ENCODE results near the gene ZSWIM1. TPM values are rescaled to one million over a fixed set of nuclear protein-coding genes. Genes with fewer than 3 reads are reported as not detected.

ZSWIM1 gene
- total RNA-seq, 5 donors from 2014 or later (not counting 1 experiment from before 2014, with no cell fraction given) = 8.3 to 17.2 (median 14.6) TPM

DNA sequence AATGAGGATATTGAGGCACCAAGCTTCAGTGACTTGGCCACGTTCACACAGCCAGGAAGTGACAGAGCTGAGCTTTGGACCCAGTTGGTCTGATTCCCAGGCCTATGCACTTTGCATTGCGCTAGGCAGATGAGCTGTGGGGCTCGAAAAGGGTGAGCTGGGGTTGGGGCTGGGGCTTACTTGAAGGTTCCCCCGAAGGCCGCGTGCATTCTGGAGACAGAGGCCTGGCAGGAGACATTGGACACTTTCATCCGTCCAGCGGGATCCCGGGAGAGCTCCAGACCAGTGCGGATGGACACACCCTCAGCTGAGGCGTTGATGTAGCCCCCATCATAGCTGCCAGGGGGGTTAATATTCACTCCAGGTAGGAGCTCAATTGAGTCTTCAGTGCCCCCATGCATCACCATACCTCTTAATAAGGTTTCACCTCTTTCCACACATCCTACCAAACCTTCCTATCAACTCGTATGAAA, 28.3 kb downstream of the ZSWIM1 start:
- Mint-ChIP-seq H3K9me3 (no peaks in the 10 kb centered on the region), H3K27ac (no peak overlapping the region)
- peaks cover 0 to 39% of the 10 kb centered on the region in 2 experiments for H3K27me3 ChIP-seq (replicated peaks in 1 of 2; ENCODE audit: control insufficient read depth in 2 of 2, extremely low read depth in 1 of 2, insufficient read depth in 2 of 2, low read length in 1 of 2)

GRCh38 chr20:45909817-45910669, 29.0 kb downstream of the ZSWIM1 start:
- CTCF ChIA-PET = interaction anchor here in 1 of 2 donors (1.2 kb wide), 1 partner anchor 61 kb away, joined by 3 read pairs; no protein-coding TSS in a partner anchor
- H3K4me1 Mint-ChIP-seq = peaks cover 9 to 21% (median 18%) of the 10 kb centered on the region in 3 donors

More for the DNA sequence above, 28.3 kb downstream of the ZSWIM1 start:
- DNase-seq (no peak), ATAC-seq (replicated peaks in 1 of 4) (no peak)
- H3K36me3 Mint-ChIP-seq = no peaks in the 10 kb centered on the region
- ChIA-PET CTCF (no interaction called here), POLR2A (interaction anchor here (0.5 kb wide), 2 partner anchors 32 to 45 kb away, joined by 6 to 9 read pairs; no protein-coding TSS in a partner anchor)
- H3K9me3 ChIP-seq = no peaks in the 10 kb centered on the region
- no peak overlapping the region for H3K4me3 ChIP-seq (ENCODE audit: control insufficient read depth in 1 of 2, extremely low read depth in 1 of 2, low read length in 1 of 2)
- no peak overlapping the region for H3K27ac ChIP-seq (ENCODE audit: low read length)
- peaks cover 4 to 21% of the 10 kb centered on the region in 2 experiments for H3K4me1 ChIP-seq (ENCODE audit: control insufficient read depth in 1 of 2, extremely low read depth in 1 of 2, insufficient read depth in 2 of 2, low read length in 2 of 2)
- no peak overlapping the region for H3K4me3 Mint-ChIP-seq
- H3K36me3 ChIP-seq (ENCODE audit: control insufficient read depth in 2 of 2, extremely low read depth in 1 of 2, insufficient read depth in 1 of 2, low read length in 1 of 2) = no peaks in the 10 kb centered on the region
- H3K4me1 Mint-ChIP-seq = peaks cover 9 to 21% (median 18%) of the 10 kb centered on the region in 3 donors
- 91% methylated on average over 11 of the region's 12 CpGs for WGBS (ENCODE audit: insufficient coverage)
- H3K27me3 Mint-ChIP-seq = peaks cover 7 to 9% of the 10 kb centered on the region in 2 donors

DNA sequence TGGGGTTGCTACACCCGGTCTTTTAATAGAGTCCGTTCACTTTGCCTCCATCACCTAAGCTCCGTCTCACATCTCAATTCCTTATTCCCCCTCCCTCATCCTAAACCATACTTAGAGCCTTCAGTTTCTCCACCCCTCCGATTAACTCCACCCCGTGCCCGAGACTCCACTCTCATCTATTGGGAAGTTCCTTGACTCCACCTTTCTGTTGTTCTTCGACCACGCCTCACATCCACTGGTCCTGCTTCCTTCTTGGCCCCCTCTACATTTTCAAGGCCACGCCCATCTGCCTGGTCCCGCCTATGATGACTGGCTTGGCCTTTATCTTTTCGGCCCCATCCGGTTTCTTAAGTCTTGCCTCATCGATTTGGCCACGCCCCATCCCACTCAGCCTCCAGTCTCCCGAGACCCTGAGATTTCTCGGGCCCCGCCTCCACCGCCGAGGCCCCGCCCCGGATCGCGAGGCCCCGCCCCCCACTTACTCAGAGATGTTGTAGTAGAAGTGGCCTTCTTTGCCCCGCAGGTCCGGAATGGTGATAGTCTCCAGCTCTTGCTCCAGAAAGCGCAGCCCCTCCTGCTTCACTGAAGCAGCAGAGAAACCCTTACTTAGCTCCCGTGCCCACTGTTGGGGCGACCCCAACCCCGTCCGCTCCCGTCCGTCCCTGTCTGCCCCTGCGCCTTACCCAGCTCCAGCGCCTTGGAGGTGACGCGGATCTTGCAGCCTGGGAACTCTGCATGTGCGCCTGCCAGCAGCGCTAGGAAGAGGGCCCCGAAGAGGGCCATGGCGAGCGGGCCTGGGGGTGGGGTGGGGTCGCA, 29.9 kb downstream of the ZSWIM1 start:
- peak overlapping the region; percentile 46 to 52 for H3K4me3 ChIP-seq (ENCODE audit: control insufficient read depth in 1 of 2, extremely low read depth in 1 of 2, low read length in 1 of 2)
- ChIA-PET CTCF (interaction anchor here in 1 of 2 donors (1.2 to 1.5 kb wide), 2 partner anchors 30 to 60 kb away, joined by 3 read pairs; partner anchors contain the start of gene ZSWIM1), POLR2A (no interaction called here)
- Mint-ChIP-seq H3K4me3 (peak overlapping the region; percentile 56 to 79 (median 77)), H3K27ac (peak overlapping the region in 1 of 2 donors; percentile 44), H3K36me3 (no peaks in the 10 kb centered on the region), H3K27me3 (peaks cover 10 to 14% of the 10 kb centered on the region in 2 donors), H3K4me1 (peaks cover 9 to 21% (median 18%) of the 10 kb centered on the region in 3 donors), H3K9me3 (no peaks in the 10 kb centered on the region)
- H3K9me3 ChIP-seq = no peaks in the 10 kb centered on the region
- WGBS (ENCODE audit: insufficient coverage) = 12% methylated on average over 30 of the region's 43 CpGs
- peaks cover 0 to 45% of the 10 kb centered on the region in 2 experiments for H3K27me3 ChIP-seq (replicated peaks in 1 of 2; ENCODE audit: control insufficient read depth in 2 of 2, extremely low read depth in 1 of 2, insufficient read depth in 2 of 2, low read length in 1 of 2)
- no peak overlapping the region for H3K27ac ChIP-seq (ENCODE audit: low read length)
- peaks cover 4 to 21% of the 10 kb centered on the region in 2 experiments for H3K4me1 ChIP-seq (ENCODE audit: control insufficient read depth in 1 of 2, extremely low read depth in 1 of 2, insufficient read depth in 2 of 2, low read length in 2 of 2)
- peak; percentile 83 to 88 (median 86) for ATAC-seq (replicated peaks in 1 of 4)
- peak; percentile 68 to 90 (median 79) for DNase-seq
- H3K36me3 ChIP-seq (ENCODE audit: control insufficient read depth in 2 of 2, extremely low read depth in 1 of 2, insufficient read depth in 1 of 2, low read length in 1 of 2) = no peaks in the 10 kb centered on the region

More at GRCh38 chr20:45909817-45910669, 29.0 kb downstream of the ZSWIM1 start:
- peak overlapping the region in 1 of 2 donors; percentile 44 for H3K27ac Mint-ChIP-seq
- no peak for ATAC-seq (replicated peaks in 1 of 4)
- Histone ChIP-seq H3K9me3 (no peaks in the 10 kb centered on the region), H3K27ac (ENCODE audit: low read length) (no peak overlapping the region), H3K36me3 (ENCODE audit: control insufficient read depth in 2 of 2, extremely low read depth in 1 of 2, insufficient read depth in 1 of 2, low read length in 1 of 2) (no peaks in the 10 kb centered on the region), H3K4me3 (ENCODE audit: control insufficient read depth in 1 of 2, extremely low read depth in 1 of 2, low read length in 1 of 2) (peak overlapping the region in 1 of 2 donors; percentile 52), H3K27me3 (replicated peaks in 1 of 2; ENCODE audit: control insufficient read depth in 2 of 2, extremely low read depth in 1 of 2, insufficient read depth in 2 of 2, low read length in 1 of 2) (peaks cover 0 to 37% of the 10 kb centered on the region in 2 experiments), H3K4me1 (ENCODE audit: control insufficient read depth in 1 of 2, extremely low read depth in 1 of 2, insufficient read depth in 2 of 2, low read length in 2 of 2) (peaks cover 4 to 21% of the 10 kb centered on the region in 2 experiments)
- no peak for DNase-seq
- H3K27me3 Mint-ChIP-seq = peaks cover 10 to 13% of the 10 kb centered on the region in 2 donors
- no peaks in the 10 kb centered on the region for H3K36me3 Mint-ChIP-seq
- POLR2A ChIA-PET = interaction anchor here in 1 of 2 donors (0.5 kb wide), 1 partner anchor 44 kb away, joined by 9 read pairs; no protein-coding TSS in a partner anchor
- H3K9me3 Mint-ChIP-seq = no peaks in the 10 kb centered on the region
- H3K4me3 Mint-ChIP-seq = peak overlapping the region; percentile 56 to 79 (median 77)
- 95% methylated on average over 15 of the region's 22 CpGs for WGBS (ENCODE audit: insufficient coverage)

DNA sequence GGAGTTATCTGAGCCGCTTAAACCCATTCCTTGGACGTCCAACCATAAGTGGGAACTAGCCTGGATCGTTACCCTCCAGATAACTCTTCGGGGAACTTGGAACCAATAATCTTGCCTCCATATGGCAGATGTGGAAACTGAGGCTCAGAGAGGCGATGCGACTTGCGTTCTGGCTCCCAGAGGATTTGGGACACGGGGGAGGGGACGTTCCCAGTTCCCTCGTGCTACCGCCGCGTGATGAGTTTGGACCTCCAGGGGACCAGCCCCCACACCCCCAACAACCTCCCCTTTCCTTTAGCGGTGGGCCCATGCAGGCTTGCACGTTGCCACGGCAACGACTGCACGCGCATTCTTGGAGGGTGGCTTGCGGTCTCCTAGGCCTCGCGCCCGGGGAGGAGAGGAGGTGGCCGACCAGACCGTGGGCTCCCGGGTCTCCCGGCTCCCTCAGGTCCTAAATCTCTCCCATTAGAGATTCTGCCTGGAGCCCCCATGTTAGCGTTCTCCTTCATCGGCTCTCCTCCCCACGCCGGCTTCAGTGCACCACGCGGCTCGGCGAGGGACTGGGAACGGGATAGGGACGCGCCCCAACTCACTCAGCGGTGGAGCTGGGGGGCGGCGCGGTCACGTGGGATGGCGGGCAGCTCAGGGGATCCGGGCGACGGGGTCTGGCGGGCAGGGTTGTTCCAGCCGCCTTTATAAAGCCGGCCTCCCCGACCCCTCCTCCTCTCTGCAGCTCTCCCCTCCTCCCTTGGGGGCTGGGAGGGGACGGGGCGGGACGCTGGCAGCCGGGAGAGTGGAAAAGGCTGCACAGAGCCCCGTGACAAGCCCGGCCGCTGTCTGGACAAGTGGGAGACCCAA, 30.7 kb downstream of the ZSWIM1 start, which contains the start of gene PLTP:
Gene PLTP, minus strand, starts transcription at position 670 of the 858 bp plus-strand sequence. CDS start 703 bp downstream, outside the sequence.
- Mint-ChIP-seq H3K4me1 (peaks cover 9 to 21% (median 18%) of the 10 kb centered on the region in 3 donors), H3K27ac (no peak within 1 kb of the TSS), H3K36me3 (no peaks in the 10 kb centered on the region), H3K27me3 (peaks cover 18 to 22% of the 10 kb centered on the region in 2 donors), H3K9me3 (no peaks in the 10 kb centered on the region), H3K4me3 (peak within 1 kb of the TSS; percentile 56 to 79 (median 77))
- Histone ChIP-seq H3K9me3 (no peaks in the 10 kb centered on the region), H3K27ac (ENCODE audit: low read length) (no peak within 1 kb of the TSS), H3K4me1 (ENCODE audit: control insufficient read depth in 1 of 2, extremely low read depth in 1 of 2, insufficient read depth in 2 of 2, low read length in 2 of 2) (peaks cover 4 to 21% of the 10 kb centered on the region in 2 experiments), H3K36me3 (ENCODE audit: control insufficient read depth in 2 of 2, extremely low read depth in 1 of 2, insufficient read depth in 1 of 2, low read length in 1 of 2) (no peaks in the 10 kb centered on the region), H3K4me3 (ENCODE audit: control insufficient read depth in 1 of 2, extremely low read depth in 1 of 2, low read length in 1 of 2) (peak within 1 kb of the TSS; percentile 46 to 52), H3K27me3 (replicated peaks in 1 of 2; ENCODE audit: control insufficient read depth in 2 of 2, extremely low read depth in 1 of 2, insufficient read depth in 2 of 2, low read length in 1 of 2) (peaks cover 0 to 51% of the 10 kb centered on the region in 2 experiments)
- DNase-seq = peak in 25 of 35 experiments; percentile 17 to 56 (median 32)
- CTCF ChIA-PET = interaction anchor here in 1 of 2 donors (1.5 kb wide), 1 partner anchor 30 kb away, joined by 3 read pairs; the partner anchor contains the start of gene ZSWIM1
- POLR2A ChIA-PET = no interaction called here
- WGBS (ENCODE audit: insufficient coverage) = 3% methylated on average over 23 of the region's 58 CpGs
- peak; percentile 29 to 44 (median 38) for ATAC-seq (replicated peaks in 1 of 4)

DNA sequence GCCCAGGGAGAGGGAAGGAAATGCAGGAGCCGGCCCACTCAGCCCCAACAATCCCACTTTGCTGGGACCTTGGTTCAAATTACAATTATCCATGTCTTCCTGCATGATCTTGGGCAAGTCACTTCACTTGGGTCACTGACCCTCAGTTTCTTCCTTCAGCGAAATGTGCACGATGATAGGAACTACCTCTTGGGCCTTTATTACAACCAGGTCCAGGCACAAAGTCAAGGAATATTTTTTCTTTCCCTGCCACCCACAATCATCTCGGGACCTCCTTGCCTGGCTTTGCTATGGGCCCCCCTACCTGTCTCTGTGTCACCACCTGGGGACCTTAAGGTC, 31.3 kb downstream of the ZSWIM1 start:
- Mint-ChIP-seq H3K27ac (no peak overlapping the region), H3K4me3 (peak overlapping the region; percentile 36 to 79 (median 47)), H3K27me3 (peaks cover 18 to 22% of the 10 kb centered on the region in 2 donors), H3K36me3 (no peaks in the 10 kb centered on the region), H3K4me1 (peaks cover 9 to 21% (median 18%) of the 10 kb centered on the region in 3 donors), H3K9me3 (no peaks in the 10 kb centered on the region)
- H3K27ac ChIP-seq (ENCODE audit: low read length) = no peak overlapping the region
- no peak for ATAC-seq (replicated peaks in 1 of 4)
- H3K4me1 ChIP-seq (ENCODE audit: control insufficient read depth in 1 of 2, extremely low read depth in 1 of 2, insufficient read depth in 2 of 2, low read length in 2 of 2) = peaks cover 4 to 21% of the 10 kb centered on the region in 2 experiments
- CTCF ChIA-PET = no interaction called here
- no peak overlapping the region for H3K4me3 ChIP-seq (ENCODE audit: control insufficient read depth in 1 of 2, extremely low read depth in 1 of 2, low read length in 1 of 2)
- H3K9me3 ChIP-seq = no peaks in the 10 kb centered on the region
- POLR2A ChIA-PET = no interaction called here
- DNase-seq = no peak
- 65% methylated on average over 4 of the region's 4 CpGs for WGBS (ENCODE audit: insufficient coverage)
- H3K36me3 ChIP-seq (ENCODE audit: control insufficient read depth in 2 of 2, extremely low read depth in 1 of 2, insufficient read depth in 1 of 2, low read length in 1 of 2) = no peaks in the 10 kb centered on the region
- H3K27me3 ChIP-seq (replicated peaks in 1 of 2; ENCODE audit: control insufficient read depth in 2 of 2, extremely low read depth in 1 of 2, insufficient read depth in 2 of 2, low read length in 1 of 2) = peaks cover 0 to 54% of the 10 kb centered on the region in 2 experiments

Data from T-cell (primary cell).